Keratinocyte (primary cell): ENCODE results near the gene EGFR. TPM values are rescaled to one million over a fixed set of nuclear protein-coding genes. Genes with fewer than 3 reads are reported as not detected.

Source experiments
- DNase-seq: peaks from one replicate; pipeline ENCODE4 v3.0.0-alpha.2; 2011; ENCODE audit warnings: low read depth, missing footprints, low spot score
- FAIRE-seq: peaks from 2 replicates; lab custom pipeline; 2011; peaks lifted over from hg19 to GRCh38; lab: Jason Lieb, UNC
- H2AFZ ChIP-seq: 2 replicates; pipeline ENCODE4 v1.6.0; 2012; ENCODE audit warnings: low read length, control low read depth, inconsistent platforms; ENCODE audit not compliant: control insufficient read depth
- H3K27ac ChIP-seq: 2 replicates; pipeline ENCODE4 v1.5.1; 2011; ENCODE audit warnings: low read length; ENCODE audit not compliant: control insufficient read depth, insufficient read depth
- H3K27me3 ChIP-seq: 3 replicates; pipeline ENCODE4 v1.6.0; 2011; ENCODE audit warnings: low read length; ENCODE audit not compliant: control insufficient read depth, insufficient read depth; ENCODE audit errors: extremely low read depth
- H3K36me3 ChIP-seq, 2 experiments: 2 replicates in 1 of 2; 3 replicates in 1 of 2; pipeline ENCODE4 v1.5.1; 2011; ENCODE audit warnings: low read length in 2 of 2, mild to moderate bottlenecking in 1 of 2; ENCODE audit not compliant: control insufficient read depth in 2 of 2, insufficient read depth in 2 of 2; ENCODE audit errors: extremely low read depth in 1 of 2
- H3K4me1 ChIP-seq: 3 replicates; pipeline ENCODE4 v1.5.1; 2011; ENCODE audit warnings: low read length; ENCODE audit not compliant: control insufficient read depth, insufficient read depth; ENCODE audit errors: extremely low read depth
- H3K4me2 ChIP-seq: 3 replicates; pipeline ENCODE4 v1.6.0; 2011; ENCODE audit warnings: low read depth, low read length; ENCODE audit not compliant: control insufficient read depth, insufficient read depth; ENCODE audit errors: extremely low read depth
- H3K4me3 ChIP-seq, 3 experiments: fragments of 200-600 bp in 1 of 3; sonication (generic) in 1 of 3; 2 replicates in 2 of 3; 3 replicates in 1 of 3; pipeline ENCODE4 v1.5.1; 2011 to 2016; ENCODE audit warnings: low read length in 3 of 3, mild to moderate bottlenecking in 3 of 3, control low read depth in 2 of 3, inconsistent platforms in 1 of 3, low read depth in 1 of 3, mixed read lengths in 1 of 3, mixed run types in 1 of 3, moderate library complexity in 1 of 3; ENCODE audit not compliant: control insufficient read depth in 2 of 3, insufficient read depth in 2 of 3; ENCODE audit errors: extremely low read depth in 1 of 3
- H3K79me2 ChIP-seq: 2 replicates; pipeline ENCODE4 v1.6.0; 2012; ENCODE audit warnings: low read length; ENCODE audit not compliant: control insufficient read depth, insufficient read depth
- H3K9ac ChIP-seq: 3 replicates; pipeline ENCODE4 v1.6.0; 2011; ENCODE audit warnings: low read length; ENCODE audit not compliant: control insufficient read depth, insufficient read depth; ENCODE audit errors: extremely low read depth
- H3K9me1 ChIP-seq: 3 replicates; pipeline ENCODE4 v1.6.0; 2011; ENCODE audit warnings: low read length; ENCODE audit not compliant: control insufficient read depth, insufficient read depth; ENCODE audit errors: extremely low read depth
- H3K9me3 ChIP-seq: 2 replicates; pipeline ENCODE4 v1.5.1; 2012; ENCODE audit warnings: low read depth, low read length; ENCODE audit not compliant: control insufficient read depth
- H4K20me1 ChIP-seq: 3 replicates; pipeline ENCODE4 v1.6.0; 2011; ENCODE audit warnings: low read length; ENCODE audit not compliant: control insufficient read depth, insufficient read depth; ENCODE audit errors: extremely low read depth
- CTCF ChIP-seq, 3 experiments: IDR thresholded peaks in 1 of 3; conservative IDR thresholded peaks in 1 of 3; optimal IDR thresholded peaks in 1 of 3; 2 replicates in 2 of 3; 3 replicates in 1 of 3; pipeline versions ENCODE3 to v1.5.1; 2011; ENCODE audit warnings: low read length in 3 of 3, mild to moderate bottlenecking in 3 of 3, moderate library complexity in 2 of 3, control low read depth in 1 of 3, inconsistent platforms in 1 of 3; ENCODE audit not compliant: insufficient read depth in 2 of 3; ENCODE audit errors: extremely low read depth in 1 of 3
- EZH2 ChIP-seq: IDR thresholded peaks from one replicate; pipeline ENCODE4 v1.6.1; 2012; ENCODE audit warnings: inconsistent platforms, mild to moderate bottlenecking, low read length, moderate library complexity
- dilution Hi-C: fragments of 300-500 bp; cut with MboI; formaldehyde crosslinking; loops from one replicate; pipeline ENCODE4 v1.7.0; 2020; ENCODE audit warnings: low sequenced_read_pairs; ENCODE audit not compliant: extremely low pct_ligation_motif_present
- polyA plus RNA-seq, 5 experiments: library from polyadenylated mRNA; depleted of rRNA in 3 of 5; stranded (reverse) in 3 of 5; stranded (forward) in 1 of 5; unstranded in 1 of 5; fragments of >200 nt; gene quantifications; 1 replicate in 1 of 5; 2 replicates in 3 of 5; 3 replicates in 1 of 5; pipeline versions ENCODE4 v1.2.1 to v1.2.3, GENCODE V29; 2011 to 2012; ENCODE audit warnings: missing spikeins in 2 of 5, low read depth in 1 of 5, low replicate concordance in 1 of 5

Gene EGFR
- polyA plus RNA-seq, 1 donor (not counting 4 experiments of a cell fraction or from before 2014, with no cell fraction given), result 120 TPM

- Histone ChIP-seq H3K9me1 (no peaks in the 10 kb centered on the region), H3K27me3 (no peaks in the 10 kb centered on the region), H3K36me3 (no peaks in the 10 kb centered on the region), H3K79me2 (no peaks in the 10 kb centered on the region), H4K20me1 (no peaks in the 10 kb centered on the region), H3K27ac (no peak overlapping the region), H3K4me1 (peaks cover 2% of the 10 kb centered on the region), H2AFZ (no peak overlapping the region), H3K9ac (no peak overlapping the region), H3K4me3 (no peak overlapping the region), H3K9me3 (no peaks in the 10 kb centered on the region), H3K4me2 (no peak overlapping the region)
- no peak for FAIRE-seq
- TF ChIP-seq CTCF (optimal IDR thresholded peaks at IDR 0.05 in 1 of 3, IDR thresholded peaks at IDR 0.05 in 1 of 3, conservative IDR thresholded peaks at IDR 0.05 in 1 of 3; ENCODE audit: extremely low read depth in 1 of 3, insufficient read depth in 2 of 3, low read length in 3 of 3) (no peak), EZH2 (no peak)
- DNase-seq, result no peak
- dilution Hi-C loops, result no loop called here
Observed at GRCh38 chr7:55004579-55004978, 14.2 kb upstream of the EGFR start.

GRCh38 chr7:55005241-55005851, 13.5 kb upstream of the EGFR start:
- DNase-seq (no peak), FAIRE-seq (no peak)
- H3K4me2 ChIP-seq, result no peak overlapping the region
- H3K79me2 ChIP-seq, result no peaks in the 10 kb centered on the region
- no peaks in the 10 kb centered on the region for H3K4me1 ChIP-seq
- no peak overlapping the region for H3K4me3 ChIP-seq
- no peak overlapping the region for H3K9ac ChIP-seq
- H2AFZ ChIP-seq, result no peak overlapping the region
- no peaks in the 10 kb centered on the region for H3K27me3 ChIP-seq
- H4K20me1 ChIP-seq, result no peaks in the 10 kb centered on the region
- no peaks in the 10 kb centered on the region for H3K9me3 ChIP-seq
- dilution Hi-C loops, result no loop called here
- no peaks in the 10 kb centered on the region for H3K9me1 ChIP-seq
- no peak overlapping the region for H3K27ac ChIP-seq
- TF ChIP-seq EZH2 (no peak), CTCF (optimal IDR thresholded peaks at IDR 0.05 in 1 of 3, IDR thresholded peaks at IDR 0.05 in 1 of 3, conservative IDR thresholded peaks at IDR 0.05 in 1 of 3; ENCODE audit: extremely low read depth in 1 of 3, insufficient read depth in 2 of 3, low read length in 3 of 3) (no peak)
- no peaks in the 10 kb centered on the region for H3K36me3 ChIP-seq
